Measurements from ENCODE around the gene CDH18.

The CDH18 gene

DNA sequence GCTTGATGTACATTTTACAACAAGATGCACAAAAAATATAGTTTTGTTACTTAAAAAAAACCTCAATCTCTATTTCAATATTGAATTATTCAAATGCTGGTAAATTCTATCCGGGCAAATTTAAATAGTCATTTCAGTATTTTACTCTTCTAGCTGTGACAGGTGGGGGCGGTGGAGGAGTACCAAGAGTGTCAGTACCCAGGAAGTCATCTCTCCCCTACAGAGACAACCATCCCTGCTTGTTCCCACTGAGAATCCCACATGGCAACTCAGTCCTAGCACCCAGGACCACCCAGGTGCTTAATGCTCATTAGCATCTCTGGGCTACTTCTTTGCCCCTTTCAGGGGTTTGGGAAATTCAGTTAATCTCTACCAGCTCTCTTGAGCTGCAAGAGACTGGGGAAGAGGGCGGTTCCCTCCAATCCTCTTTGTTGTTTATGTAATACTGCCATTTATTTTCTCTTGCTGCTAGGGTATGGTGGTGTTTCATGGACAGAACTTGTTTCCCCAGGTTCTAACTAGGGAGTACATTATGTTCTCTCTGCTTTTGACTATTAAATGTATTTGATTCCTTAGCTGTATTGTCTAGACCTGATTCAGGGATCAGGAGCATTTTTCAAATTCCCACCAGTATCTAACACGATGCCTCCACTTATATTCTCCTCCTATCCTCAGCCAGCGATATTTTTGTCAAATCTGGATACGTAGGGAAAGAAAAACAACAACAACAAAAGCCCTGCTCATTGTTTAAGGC is 122.5 kb downstream of the CDH18 start:
- H3K27me3 ChIP-seq, result no peaks in the 10 kb centered on the region
- DNase-seq, result no peak
- peak overlapping the region; percentile 40 for H3K4me3 ChIP-seq (ENCODE audit: low read depth, low read length)
- no peaks in the 10 kb centered on the region for H3K36me3 ChIP-seq
- TF ChIP-seq, protein P1, sequence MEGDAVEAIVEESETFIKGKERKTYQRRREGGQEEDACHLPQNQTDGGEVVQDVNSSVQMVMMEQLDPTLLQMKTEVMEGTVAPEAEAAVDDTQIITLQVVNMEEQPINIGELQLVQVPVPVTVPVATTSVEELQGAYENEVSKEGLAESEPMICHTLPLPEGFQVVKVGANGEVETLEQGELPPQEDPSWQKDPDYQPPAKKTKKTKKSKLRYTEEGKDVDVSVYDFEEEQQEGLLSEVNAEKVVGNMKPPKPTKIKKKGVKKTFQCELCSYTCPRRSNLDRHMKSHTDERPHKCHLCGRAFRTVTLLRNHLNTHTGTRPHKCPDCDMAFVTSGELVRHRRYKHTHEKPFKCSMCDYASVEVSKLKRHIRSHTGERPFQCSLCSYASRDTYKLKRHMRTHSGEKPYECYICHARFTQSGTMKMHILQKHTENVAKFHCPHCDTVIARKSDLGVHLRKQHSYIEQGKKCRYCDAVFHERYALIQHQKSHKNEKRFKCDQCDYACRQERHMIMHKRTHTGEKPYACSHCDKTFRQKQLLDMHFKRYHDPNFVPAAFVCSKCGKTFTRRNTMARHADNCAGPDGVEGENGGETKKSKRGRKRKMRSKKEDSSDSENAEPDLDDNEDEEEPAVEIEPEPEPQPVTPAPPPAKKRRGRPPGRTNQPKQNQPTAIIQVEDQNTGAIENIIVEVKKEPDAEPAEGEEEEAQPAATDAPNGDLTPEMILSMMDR (IDR thresholded peaks at IDR 0.05; ENCODE audit: low read depth, low read length), result no peak
- H3K4me1 ChIP-seq, result peaks cover 7% of the 10 kb centered on the region; the same call in 1 of the 2 replicates
- H3K9me3 ChIP-seq, result no peaks in the 10 kb centered on the region

DNA sequence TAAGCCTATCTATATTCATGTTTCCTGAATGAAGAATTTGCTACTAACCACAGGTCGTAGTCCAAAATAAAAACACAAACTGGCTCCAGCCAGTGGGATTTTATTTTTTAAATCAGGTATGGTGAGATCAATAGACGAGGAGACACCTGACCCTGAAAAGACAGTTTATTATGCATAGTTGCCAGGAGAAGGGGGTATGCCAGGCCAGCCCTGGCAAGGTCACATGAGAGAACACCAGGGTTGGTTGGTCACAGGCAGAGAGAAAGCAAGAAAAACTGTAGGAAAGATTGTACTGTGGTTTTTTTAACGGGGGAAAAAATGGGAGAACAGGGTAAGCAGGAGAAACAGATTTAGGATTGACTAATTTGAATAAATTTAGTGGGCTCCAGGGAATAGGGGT is 125.3 kb downstream of the CDH18 start:
- no peaks in the 10 kb centered on the region for H3K36me3 ChIP-seq
- no peak for DNase-seq
- no peak overlapping the region for H3K4me3 ChIP-seq (ENCODE audit: low read depth, low read length)
- no peaks in the 10 kb centered on the region for H3K27me3 ChIP-seq
- H3K9me3 ChIP-seq, result no peaks in the 10 kb centered on the region
- TF ChIP-seq, protein P1 (IDR thresholded peaks at IDR 0.05; ENCODE audit: low read depth, low read length), result no peak
- peaks cover 7% of the 10 kb centered on the region; the same call in 1 of the 2 replicates for H3K4me1 ChIP-seq

DNA sequence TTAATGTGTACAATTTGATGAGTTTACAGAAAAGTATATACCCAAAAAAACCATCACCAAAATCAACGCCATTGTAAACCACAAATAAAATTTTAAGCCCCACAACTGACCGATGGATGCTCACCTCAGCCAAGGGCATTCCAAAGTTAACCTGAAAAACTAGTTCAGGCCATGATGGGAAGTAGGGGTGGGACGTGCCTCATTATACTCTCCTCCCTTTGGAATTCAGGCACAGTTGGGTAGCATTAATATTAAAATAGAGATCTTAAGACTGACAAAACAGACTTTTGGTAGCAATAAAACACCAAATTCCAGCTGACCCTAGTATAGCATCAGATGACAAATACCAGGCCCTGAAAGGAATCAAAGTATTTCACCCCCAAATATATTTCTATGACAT is 129.0 kb downstream of the CDH18 start:
- Histone ChIP-seq H3K27me3 (no peaks in the 10 kb centered on the region), H3K36me3 (no peaks in the 10 kb centered on the region), H3K4me1 (peaks cover 5% of the 10 kb centered on the region), H3K9me3 (no peaks in the 10 kb centered on the region), H3K4me3 (ENCODE audit: low read depth, low read length) (no peak overlapping the region)
- DNase-seq, result no peak
- TF ChIP-seq, protein P1 (IDR thresholded peaks at IDR 0.05; ENCODE audit: low read depth, low read length), result no peak

- TF ChIP-seq, protein P1 (IDR thresholded peaks at IDR 0.05; ENCODE audit: low read depth, low read length), result no peak
Measured at GRCh38 chr5:19855931-19856330, 132.1 kb downstream of the CDH18 start.

DNA sequence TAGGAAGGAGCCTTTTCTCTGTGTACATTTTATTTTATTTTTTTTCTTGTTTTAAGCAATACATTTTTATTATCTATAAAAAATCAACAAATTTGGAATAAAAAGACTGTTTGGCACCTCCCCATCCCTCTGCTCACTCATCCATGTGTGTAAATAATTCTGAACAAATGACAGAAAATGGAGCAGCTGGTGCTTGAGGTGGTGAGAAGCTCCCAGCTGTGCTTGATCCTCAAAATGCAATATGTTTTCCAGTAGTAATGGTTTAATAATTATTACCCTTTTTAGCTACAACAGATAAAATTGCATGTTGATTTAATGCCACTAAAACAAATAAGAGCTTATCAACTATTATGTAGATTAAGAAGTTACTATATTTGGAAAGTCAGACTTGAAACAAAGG is 132.5 kb downstream of the CDH18 start:
- Histone ChIP-seq H3K4me1 (peaks cover 18% of the 10 kb centered on the region), H3K36me3 (no peaks in the 10 kb centered on the region), H3K4me3 (ENCODE audit: low read depth, low read length) (no peak overlapping the region), H3K27me3 (no peaks in the 10 kb centered on the region), H3K9me3 (no peaks in the 10 kb centered on the region)
- TF ChIP-seq, protein P1 (IDR thresholded peaks at IDR 0.05; ENCODE audit: low read depth, low read length), result no peak
- DNase-seq, result no peak

More at GRCh38 chr5:19855931-19856330, 132.1 kb downstream of the CDH18 start:
- H3K4me1 ChIP-seq, result peaks cover 18% of the 10 kb centered on the region
- no peaks in the 10 kb centered on the region for H3K27me3 ChIP-seq
- no peaks in the 10 kb centered on the region for H3K36me3 ChIP-seq
- DNase-seq, result no peak
- H3K9me3 ChIP-seq, result no peaks in the 10 kb centered on the region
- H3K4me3 ChIP-seq (ENCODE audit: low read depth, low read length), result no peak overlapping the region

DNA sequence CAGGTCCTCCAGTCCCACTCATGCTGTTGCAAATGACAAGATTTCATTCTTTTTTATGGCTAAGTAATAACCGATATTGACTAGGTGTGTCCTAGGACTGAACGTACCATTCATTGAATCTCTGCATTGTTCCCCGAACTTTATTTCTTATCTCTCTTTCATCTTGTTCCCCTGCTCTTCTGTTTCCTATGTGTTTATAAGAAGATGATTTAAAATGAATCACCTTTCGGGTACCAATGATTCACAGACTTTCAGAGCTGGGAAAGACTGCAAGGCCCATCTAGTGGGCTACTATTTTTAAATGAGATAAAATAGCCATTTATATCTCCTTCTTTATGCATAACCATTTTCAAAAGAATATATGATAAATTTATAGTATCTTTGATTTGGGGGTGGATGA is 133.0 kb downstream of the CDH18 start:
- H3K36me3 ChIP-seq, result no peaks in the 10 kb centered on the region
- TF ChIP-seq, protein P1 (IDR thresholded peaks at IDR 0.05; ENCODE audit: low read depth, low read length), result no peak
- no peaks in the 10 kb centered on the region for H3K27me3 ChIP-seq
- DNase-seq, result no peak
- H3K9me3 ChIP-seq, result no peaks in the 10 kb centered on the region
- H3K4me1 ChIP-seq, result peaks cover 18% of the 10 kb centered on the region
- H3K4me3 ChIP-seq (ENCODE audit: low read depth, low read length), result no peak overlapping the region
